Heart right ventricle (tissue), 16 donors: ENCODE measurements around the gene COL13A1. TPM values are rescaled to one million over a fixed set of nuclear protein-coding genes. Genes with fewer than 3 reads are reported as not detected.

Source experiments
- ATAC-seq, 8 donors: fragments of 200-7000 bp; cut with Tn5 transposase; one replicate each; pipeline ENCODE4 v1.9.1; 2020; ENCODE audit warnings: mild to moderate bottlenecking in 8 of 8, moderate library complexity in 8 of 8, moderate number of reproducible peaks in 1 of 8
- DNase-seq, 2 donors: peaks; one replicate each; pipeline ENCODE4 v3.0.0-alpha.2; 2020
- H3K27ac ChIP-seq, 10 donors: fragments of 200-600 bp; sonication (generic) in 2 of 10; one replicate each; pipeline versions ENCODE4 v1.5.0 to v1.8.0; 2020 to 2022; ENCODE audit warnings: mild to moderate bottlenecking in 3 of 10
- H3K27me3 ChIP-seq, 7 donors: fragments of 200-600 bp; one replicate each; pipeline ENCODE4 v1.8.0; 2021 to 2022; ENCODE audit warnings: mild to moderate bottlenecking in 2 of 7
- H3K36me3 ChIP-seq, 9 donors: fragments of 200-600 bp; sonication (generic) in 1 of 9; one replicate each; pipeline versions ENCODE4 v1.5.0 to v1.8.0; 2020 to 2022; ENCODE audit warnings: mild to moderate bottlenecking in 2 of 9
- H3K4me1 ChIP-seq, 9 donors: fragments of 200-600 bp; sonication (generic) in 1 of 9; one replicate each; pipeline versions ENCODE4 v1.5.0 to v1.8.0; 2020 to 2022; ENCODE audit warnings: mild to moderate bottlenecking in 4 of 9
- H3K4me3 ChIP-seq, 10 donors: fragments of 200-600 bp; sonication (generic) in 2 of 10; one replicate each; pipeline versions ENCODE4 v1.5.0 to v1.8.0; 2020 to 2022; ENCODE audit warnings: mild to moderate bottlenecking in 7 of 10, moderate library complexity in 2 of 10
- H3K9me3 ChIP-seq, 11 donors: fragments of 200-600 bp in 10 of 11; sonication (generic) in 2 of 11; one replicate each; pipeline versions ENCODE4 v1.5.0 to v1.8.0; 2013 to 2022; ENCODE audit warnings: mild to moderate bottlenecking in 2 of 11, control low read depth in 1 of 11, moderate library complexity in 1 of 11
- CTCF ChIP-seq, 9 donors: fragments of 200-600 bp; sonication (generic) in 2 of 9; IDR thresholded peaks; one replicate each; pipeline versions ENCODE4 v1.5.0 to v1.8.0; 2021 to 2022; ENCODE audit warnings: antibody characterized with exemption in 9 of 9, mild to moderate bottlenecking in 5 of 9, moderate library complexity in 1 of 9
- WGBS, 2 donors: extraction: QIAGEN DNeasy Blood & Tissue Kit; methylation state at CpG; one replicate each; pipeline ENCODE4 v1.1.7; 2013; ENCODE audit warnings: inconsistent platforms in 1 of 2; 5-methylcytosine and 5-hydroxymethylcytosine counted together
- intact Hi-C, 10 donors: fragments of 100-400 bp; cut with DNase I; formaldehyde crosslinking; loops; one replicate each; pipeline versions ENCODE4 v1.11.1 to v1.14.2; 2022
- long read RNA-seq, 3 donors: library from polyadenylated mRNA; unstranded; transcript quantifications; one replicate each; pipeline ENCODE4 v2.0.0, GENCODE V29; 2020 to 2021
- polyA plus RNA-seq, 2 donors: library from polyadenylated mRNA; stranded (reverse); fragments of 200-250 nt; gene quantifications; one replicate each; pipeline ENCODE4 v1.2.3, GENCODE V29; 2013
- total RNA-seq, 10 donors: library from RNA; stranded (reverse); fragmentation: NEBNext Ultra II Directional in 3 of 10; extraction: Animal tissue kit (Norgen Biotek cat#: 25700) in 3 of 10; gene quantifications; one replicate each; pipeline versions ENCODE4 v1.2.1 to v1.2.4, GENCODE V29; 2021 to 2023
- donor health status: Arrhythmogenic right ventricular cardiomyopathy.
- donor health status: ischemic (EF 13 %, LVEDD 7.1; RV severe dilation, severe dysfunction).
- donor health status: healthy with polysubstance abuse.
- donor health status: DM: no; HTN: yes; CAD: no.
- donor health status: DM: no; HTN: no; CAD: no.
- donor health status: ischemic (EF 25% LVEDD 6.9; RV normal size, moderate dysfunction).
- donor health status: ischemic (EF 25% LVEDD 5.7; RV mildly dilated, moderate dysfunction).
- donor health status: healthy.
- donor health status: DM: yes; HTN: yes; CAD: no.
- donor health status: Ischemic cardiomyopathy.
- donor health status: ischemic (EF 35%, LVEDD 5.7; RV mildly dilated, moderate dysfunction).
- donor health status: nonischemic (EF 11% LVEDD 7.7; RV severe dilation, severe dysfunction).
- donor health status: DM: yes; HTN: yes; CAD: no.
- donor health status: PGD.
- donor health status: ischemic (EF 29% LVEDD 5.4; RV normal size, mild dysfunction).
- donor health status: nonischemic (EF 23%, LVEDD 6.1; RV moderate dilation, normal function).

The COL13A1 gene
- total RNA-seq (1 to 10 TPM in 9 of 10 donors, under 1 TPM in 1; 0.70 to 6.8 (median 2.9) TPM), polyA plus RNA-seq (1 to 10 TPM; 2.1 to 2.5 TPM)
- long read RNA-seq, donor 1, partial matches to known transcripts: 0 of 2 reads
- long read RNA-seq, donor 1, other reads (novel, unspliced or antisense): 2 of 2 reads
- long read RNA-seq, donor 2, partial matches to known transcripts: 0 of 6 reads
- long read RNA-seq, donor 2, other reads (novel, unspliced or antisense): 6 of 6 reads
- long read RNA-seq, donor 3: 0 reads

- TF ChIP-seq CTCF (IDR thresholded peaks at IDR 0.05): no peak
- peak within 1 kb of the TSS in 9 of 10 donors; percentile 11 to 68 (median 54) for H3K27ac ChIP-seq
- H3K4me3 ChIP-seq: peak within 1 kb of the TSS; percentile 43 to 66 (median 58)
- DNase-seq (peak; percentile 37 to 50), ATAC-seq (peak; percentile 22 to 72 (median 50))
- no peaks in the 10 kb centered on the region for H3K36me3 ChIP-seq
- peaks cover 2 to 30% (median 16%) of the 10 kb centered on the region in 9 donors for H3K4me1 ChIP-seq
- WGBS, 2 donors: 0 to 1% methylated on average over 58 of the region's 58 CpGs
- no peaks in the 10 kb centered on the region for H3K9me3 ChIP-seq
- intact Hi-C loops: loop anchor here in 8 of 10 donors (1.0 to 10.0 kb wide), 11 partner anchors 64 to 157 kb away; no protein-coding TSS in a partner anchor
- H3K27me3 ChIP-seq: peaks cover 0 to 43% (median 7%) of the 10 kb centered on the region in 7 donors
Observed at GRCh38 chr10:69801434-69802315, at the start of gene COL13A1. TSS of gene COL13A1 (plus strand) at chr10:69801906. CDS start at chr10:69802424, 518 bp downstream.

GRCh38 chr10:69752479-69752878, 49.2 kb upstream of the COL13A1 start:
- no peak for ATAC-seq

GRCh38 chr10:69756279-69756678, 45.4 kb upstream of the COL13A1 start:
- Histone ChIP-seq H3K4me3 (no peak overlapping the region), H3K27ac (no peak overlapping the region), H3K27me3 (peaks cover 0 to 10% (median 0%) of the 10 kb centered on the region in 7 donors), H3K9me3 (no peaks in the 10 kb centered on the region), H3K36me3 (no peaks in the 10 kb centered on the region), H3K4me1 (peaks cover 0 to 16% (median 8%) of the 10 kb centered on the region in 9 donors)
- TF ChIP-seq CTCF (IDR thresholded peaks at IDR 0.05): no peak
- DNase-seq (no peak), ATAC-seq (no peak)
- WGBS, 2 donors: 97 to 100% methylated on average over 1 of the region's 1 CpG
- intact Hi-C loops: no loop called here

More at GRCh38 chr10:69752479-69752878, 49.2 kb upstream of the COL13A1 start:
- no peaks in the 10 kb centered on the region for H3K9me3 ChIP-seq
- H3K27ac ChIP-seq: no peak overlapping the region
- DNase-seq: no peak
- peaks cover 0 to 6% (median 2%) of the 10 kb centered on the region in 9 donors for H3K4me1 ChIP-seq
- intact Hi-C loops: no loop called here
- H3K27me3 ChIP-seq: peaks cover 0 to 8% (median 0%) of the 10 kb centered on the region in 7 donors
- H3K4me3 ChIP-seq: no peak overlapping the region
- no peak for TF ChIP-seq CTCF (IDR thresholded peaks at IDR 0.05)
- H3K36me3 ChIP-seq: no peaks in the 10 kb centered on the region
- 77% methylated on average over 7 of the region's 7 CpGs for WGBS, 2 donors

- Histone ChIP-seq H3K27me3 (peaks cover 0 to 6% (median 0%) of the 10 kb centered on the region in 7 donors), H3K27ac (no peak overlapping the region), H3K36me3 (no peaks in the 10 kb centered on the region), H3K9me3 (no peaks in the 10 kb centered on the region), H3K4me3 (no peak overlapping the region), H3K4me1 (peaks cover 0 to 16% (median 8%) of the 10 kb centered on the region in 9 donors)
- no peak for DNase-seq
- intact Hi-C loops: loop anchor here in 1 of 10 donors (1.0 kb wide), 1 partner anchor 41 kb away; no protein-coding TSS in a partner anchor
- no peak for TF ChIP-seq CTCF (IDR thresholded peaks at IDR 0.05)
- WGBS, 2 donors: 82 to 86% methylated on average over 5 of the region's 5 CpGs
- peak in 3 of 8 donors; percentile 21 to 48 (median 35) for ATAC-seq
Observed at GRCh38 chr10:69757206-69757552, 44.5 kb upstream of the COL13A1 start.
